HepG2 (cell line): ENCODE measurements around the gene ATP6V1D. TPM values are rescaled to one million over a fixed set of nuclear protein-coding genes. Genes with fewer than 3 reads are reported as not detected.

Source experiments
- ATAC-seq: fragments of 200-7000 bp; cut with Tn5 transposase; 3 replicates; pipeline ENCODE4 v1.9.1; 2020; ENCODE audit warnings: mild to moderate bottlenecking, moderate library complexity
- BruUV-seq: library from RNA; stranded (reverse); fragments of 400-500 nt; replicated peaks from 2 replicates; lab custom pipeline; 2021; lab: Mats Ljungman, UMichigan
- CTCF ChIA-PET: fragments of 300-600 bp; formaldehyde crosslinking; extraction: SDS; loops from one replicate; lab custom pipeline; 2021; ENCODE audit warnings: low total read pairs, inconsistent platforms, low intra/inter-chr PET ratio; lab: Yijun Ruan, JAX
- POLR2A ChIA-PET: fragments of 350-600 bp; sonication (Branson Sonifier 250); formaldehyde crosslinking; loops from one replicate; lab custom pipeline; 2020; ENCODE audit warnings: antibody characterized with exemption, inconsistent platforms; lab: Yijun Ruan, JAX
- DNase-seq: peaks from one replicate; pipeline ENCODE4 v3.0.0-alpha.2; 2015; ENCODE audit warnings: low spot score
- FAIRE-seq: peaks from 3 replicates; lab custom pipeline; 2011; peaks lifted over from hg19 to GRCh38; lab: Jason Lieb, UNC
- H2AFZ ChIP-seq: one replicate; pipeline ENCODE4 v1.6.1; 2011; ENCODE audit warnings: low read length, inconsistent platforms
- H3K27ac ChIP-seq: fragments of 300-600 bp; 3 replicates; pipeline ENCODE4 v1.8.0; 2011; ENCODE audit warnings: mixed run types, mild to moderate bottlenecking, mixed read lengths, low read length, inconsistent platforms; ENCODE audit not compliant: insufficient read depth; ENCODE audit errors: extremely low read length
- H3K27me3 ChIP-seq, 2 experiments: fragments of 200-600 bp in 1 of 2; 2 replicates in 1 of 2; 3 replicates in 1 of 2; pipeline versions ENCODE4 v1.6.0 to v1.8.0; 2011; ENCODE audit warnings: low read length in 2 of 2, mild to moderate bottlenecking in 2 of 2, moderate library complexity in 2 of 2, inconsistent platforms in 1 of 2; ENCODE audit not compliant: insufficient read depth in 2 of 2, control insufficient read depth in 1 of 2
- H3K36me3 ChIP-seq, 2 experiments: fragments of 200-600 bp in 1 of 2; replicated peaks in 1 of 2; 2 replicates in 1 of 2; 3 replicates in 1 of 2; pipeline versions ENCODE4 v1.5.1 to v1.8.0; 2011; ENCODE audit warnings: low read length in 2 of 2, inconsistent platforms in 1 of 2; ENCODE audit not compliant: insufficient read depth in 2 of 2, control insufficient read depth in 1 of 2
- H3K4me1 ChIP-seq: 2 replicates; pipeline ENCODE4 v1.5.1; 2012; ENCODE audit warnings: low read length, inconsistent platforms; ENCODE audit not compliant: insufficient read depth
- H3K4me2 ChIP-seq: 2 replicates; pipeline ENCODE4 v1.6.0; 2011; ENCODE audit warnings: low read depth, low read length, inconsistent platforms
- H3K4me3 ChIP-seq, 3 experiments: fragments of 200-600 bp in 1 of 3; sonication (generic), shearing (Covaris generic) in 1 of 3; replicated peaks in 1 of 3; 2 replicates each; pipeline ENCODE4 v1.5.1; 2011 to 2016; ENCODE audit warnings: low read length in 3 of 3, inconsistent platforms in 2 of 3, low read depth in 2 of 3, mild to moderate bottlenecking in 2 of 3, control low read depth in 1 of 3, mixed read lengths in 1 of 3; ENCODE audit not compliant: insufficient read depth in 1 of 3
- H3K79me2 ChIP-seq: one replicate; pipeline ENCODE4 v1.6.1; 2011; ENCODE audit warnings: low read length, inconsistent platforms; ENCODE audit not compliant: insufficient read depth
- H3K9ac ChIP-seq: 2 replicates; pipeline ENCODE4 v1.6.0; 2011; ENCODE audit warnings: mild to moderate bottlenecking, low read depth, low read length, inconsistent platforms; ENCODE audit not compliant: insufficient read depth
- H3K9me3 ChIP-seq: 2 replicates; pipeline ENCODE4 v1.5.1; 2012; ENCODE audit warnings: mild to moderate bottlenecking, low read length
- H4K20me1 ChIP-seq: 2 replicates; pipeline ENCODE4 v1.6.0; 2011; ENCODE audit warnings: inconsistent platforms, mild to moderate bottlenecking, low read length, moderate library complexity; ENCODE audit not compliant: insufficient read depth
- CC2D1A ChIP-seq: sonication (generic); formaldehyde crosslinking; IDR thresholded peaks from 2 replicates; pipeline ENCODE4 v1.8.1; 2023; ENCODE audit warnings: mild to moderate bottlenecking, missing genetic modification reagents
- CHD2 ChIP-seq: IDR thresholded peaks from 2 replicates; pipeline ENCODE4 v1.6.1; 2011; ENCODE audit warnings: low read depth, low read length, improper control_type of control experiment
- CREB1 ChIP-seq, 2 experiments: fragments of 450-650 bp in 1 of 2; IDR thresholded peaks; 2 replicates each; pipeline ENCODE4 v1.6.1; 2016 to 2017; ENCODE audit warnings: control low read depth in 1 of 2, mild to moderate bottlenecking in 1 of 2, missing compliant biosample characterization in 1 of 2, missing genetic modification characterization in 1 of 2
- FOXA1 ChIP-seq, 2 experiments: fragments of 450-650 bp in 1 of 2; sonication (generic) in 1 of 2; formaldehyde crosslinking in 1 of 2; IDR thresholded peaks; 2 replicates each; pipeline versions ENCODE4 v1.4.0 to v1.6.1; 2016 to 2020; ENCODE audit warnings: missing genetic modification reagents in 1 of 2
- FOXJ3 ChIP-seq: sonication (generic); formaldehyde crosslinking; IDR thresholded peaks from 2 replicates; pipeline ENCODE4 v1.4.0; 2020; ENCODE audit warnings: missing genetic modification reagents, mild to moderate bottlenecking, borderline replicate concordance
- GPN1 ChIP-seq: sonication (generic); formaldehyde crosslinking; IDR thresholded peaks from 2 replicates; pipeline ENCODE4 v1.5.1; 2020; ENCODE audit warnings: missing genetic modification reagents, borderline replicate concordance
- JUND ChIP-seq: sonication (generic); formaldehyde crosslinking; IDR thresholded peaks from 2 replicates; pipeline ENCODE4 v1.8.0; 2022; ENCODE audit warnings: mild to moderate bottlenecking, missing genetic modification reagents
- SALL1 ChIP-seq: sonication (generic); formaldehyde crosslinking; IDR thresholded peaks from 2 replicates; pipeline ENCODE4 v1.8.0; 2022; ENCODE audit warnings: mild to moderate bottlenecking, missing genetic modification reagents
- ZNF264 ChIP-seq: sonication (generic); formaldehyde crosslinking; IDR thresholded peaks from 2 replicates; pipeline ENCODE4 v1.4.0; 2020; ENCODE audit warnings: missing genetic modification reagents
- ZNF326 ChIP-seq: sonication (generic); formaldehyde crosslinking; IDR thresholded peaks from 2 replicates; pipeline ENCODE4 v1.4.0; 2020; ENCODE audit warnings: missing genetic modification reagents, borderline replicate concordance
- ZNF567 ChIP-seq: sonication (generic); formaldehyde crosslinking; IDR thresholded peaks from 2 replicates; pipeline ENCODE4 v1.8.1; 2023; ENCODE audit warnings: mild to moderate bottlenecking, missing genetic modification reagents, borderline replicate concordance
- ZNF713 ChIP-seq: sonication (generic); formaldehyde crosslinking; IDR thresholded peaks from 2 replicates; pipeline ENCODE4 v1.4.0; 2020; ENCODE audit warnings: mild to moderate bottlenecking, missing genetic modification reagents
- ZNF761 ChIP-seq: sonication (generic); formaldehyde crosslinking; conservative IDR thresholded peaks from 2 replicates; pipeline ENCODE4 v1.4.0; 2020; ENCODE audit warnings: mild to moderate bottlenecking, missing genetic modification reagents
- ZNF776 ChIP-seq: sonication (generic); formaldehyde crosslinking; IDR thresholded peaks from 2 replicates; pipeline ENCODE4 v1.4.0; 2020; ENCODE audit warnings: mild to moderate bottlenecking, missing genetic modification reagents
- WGBS: methylation state at CpG from one replicate; pipeline ENCODE4 v1.1.6; 2017; ENCODE audit warnings: low lambda C conversion rate; 5-methylcytosine and 5-hydroxymethylcytosine counted together
- in situ Hi-C: cut with HindIII; loops from 2 replicates; pipeline ENCODE4 v1.10.0; 2017; ENCODE audit warnings: low pct_unique_long_range_greater_than_20kb; ENCODE audit not compliant: extremely low pct_ligation_motif_present
- intact Hi-C: fragments of 100-400 bp; cut with micrococcal nuclease; formaldehyde crosslinking; loops from one replicate; pipeline ENCODE4 v1.10.0; 2022; ENCODE audit not compliant: unreplicated experiment
- polyA plus RNA-seq, 8 experiments: library from polyadenylated mRNA; depleted of rRNA in 3 of 8; stranded (reverse) in 7 of 8; unstranded in 1 of 8; fragments of >200 nt; fragmentation: Illumina TruSeq in 4 of 8; extraction: Trizol in 4 of 8; gene quantifications; 2 replicates each; pipeline versions ENCODE4 v1.2.1 to v1.2.3, GENCODE V29; 2011 to 2016; ENCODE audit warnings: low read depth in 4 of 8, missing spikeins in 1 of 8, mixed read lengths in 1 of 8; ENCODE audit not compliant: insufficient read depth in 1 of 8
- total RNA-seq, 5 experiments: library from RNA; depleted of rRNA; stranded (reverse); fragments of >200 nt; fragmentation: Illumina TruSeq; extraction: Trizol; gene quantifications; 2 replicates each; pipeline ENCODE4 v1.2.3, GENCODE V29; 2016; ENCODE audit warnings: low read depth in 1 of 5
- TF ChIP-seq, protein P1 (sequence below): sonication (generic); formaldehyde crosslinking; IDR thresholded peaks from 2 replicates; pipeline ENCODE4 v1.5.1; 2020; ENCODE audit warnings: missing genetic modification reagents, mild to moderate bottlenecking, borderline replicate concordance
- TF ChIP-seq, protein P2 (sequence below): sonication (generic); formaldehyde crosslinking; IDR thresholded peaks from 2 replicates; pipeline ENCODE4 v1.4.0; 2020; ENCODE audit warnings: missing genetic modification reagents
- TF ChIP-seq, protein P3 (sequence below): sonication (generic); formaldehyde crosslinking; IDR thresholded peaks from 2 replicates; pipeline ENCODE4 v1.4.0; 2020; ENCODE audit warnings: missing genetic modification reagents, low read depth, mild to moderate bottlenecking, borderline replicate concordance

Gene ATP6V1D
- total and polyA plus RNA-seq, 2 of the 13 experiments (the other 11 are each of a cell fraction or from before 2014, with no cell fraction given), result 16.8 to 53.9 TPM

DNA sequence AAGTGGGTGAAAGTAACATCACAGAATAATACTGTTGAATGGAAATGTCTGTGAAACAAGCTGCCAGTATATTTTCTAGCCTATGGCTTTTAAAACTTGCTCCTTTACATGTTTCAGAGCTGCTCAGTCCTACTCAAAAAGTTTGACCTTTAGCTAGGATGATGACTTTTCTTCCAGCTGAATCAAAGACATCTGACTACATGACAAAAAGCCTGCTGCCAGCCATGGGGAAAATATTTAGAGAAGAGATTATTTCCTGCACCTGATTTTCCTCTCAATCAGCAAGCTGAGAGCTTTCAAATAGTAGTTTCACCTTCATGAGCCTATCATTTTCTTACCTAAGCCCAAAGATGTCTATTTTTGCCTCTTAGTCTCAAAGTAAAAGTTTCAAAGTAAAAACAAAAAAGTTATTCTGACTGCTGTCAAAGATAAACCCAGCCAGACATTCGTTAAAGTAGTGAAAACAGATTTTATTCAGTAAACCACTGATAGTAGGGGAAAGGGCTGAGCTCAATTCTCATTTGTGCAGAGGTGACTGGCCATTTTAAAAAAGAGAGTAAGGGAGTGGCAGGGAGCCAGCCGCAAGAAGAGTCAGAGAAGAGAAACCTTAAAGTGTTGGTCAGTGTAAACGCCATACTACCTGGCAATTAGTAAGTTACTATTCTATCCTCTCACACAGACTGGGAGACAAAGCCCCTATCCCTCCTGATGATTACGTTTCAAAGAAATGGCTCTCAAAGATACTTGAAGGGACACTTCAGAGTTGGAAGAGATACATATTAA is 2.2 kb downstream of the ATP6V1D start:
- FAIRE-seq (no peak), ATAC-seq (no peak), DNase-seq (no peak)
- intact Hi-C loops (no loop called here), in situ Hi-C loops (no loop called here)
- H3K4me1 ChIP-seq, result peaks cover 35% of the 10 kb centered on the region
- no TSS peak for BruUV-seq
- H3K4me2 ChIP-seq, result no peak overlapping the region
- POLR2A ChIA-PET, result no interaction called here
- peaks cover 40% of the 10 kb centered on the region for H3K79me2 ChIP-seq
- H4K20me1 ChIP-seq, result peaks cover 9% of the 10 kb centered on the region; the same call in 1 of the 2 replicates
- H3K27me3 ChIP-seq, result no peaks in the 10 kb centered on the region; a peak in 1 of 5 replicates
- H3K27ac ChIP-seq, result no peak overlapping the region
- H3K36me3 ChIP-seq, result no peaks in the 10 kb centered on the region; a peak in 1 of 5 replicates
- no peak for TF ChIP-seq JUND (CRISPR knock-in tag)
- TF ChIP-seq, protein P1, sequence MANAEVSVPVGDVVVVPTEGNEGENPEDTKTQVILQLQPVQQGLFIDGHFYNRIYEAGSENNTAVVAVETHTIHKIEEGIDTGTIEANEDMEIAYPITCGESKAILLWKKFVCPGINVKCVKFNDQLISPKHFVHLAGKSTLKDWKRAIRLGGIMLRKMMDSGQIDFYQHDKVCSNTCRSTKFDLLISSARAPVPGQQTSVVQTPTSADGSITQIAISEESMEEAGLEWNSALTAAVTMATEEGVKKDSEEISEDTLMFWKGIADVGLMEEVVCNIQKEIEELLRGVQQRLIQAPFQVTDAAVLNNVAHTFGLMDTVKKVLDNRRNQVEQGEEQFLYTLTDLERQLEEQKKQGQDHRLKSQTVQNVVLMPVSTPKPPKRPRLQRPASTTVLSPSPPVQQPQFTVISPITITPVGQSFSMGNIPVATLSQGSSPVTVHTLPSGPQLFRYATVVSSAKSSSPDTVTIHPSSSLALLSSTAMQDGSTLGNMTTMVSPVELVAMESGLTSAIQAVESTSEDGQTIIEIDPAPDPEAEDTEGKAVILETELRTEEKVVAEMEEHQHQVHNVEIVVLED (CRISPR knock-in tag), result no peak
- TF ChIP-seq FOXJ3, result no peak
- TF ChIP-seq ZNF264, result no peak
- TF ChIP-seq FOXA1 (IDR thresholded peaks at IDR 0.05), result no peak
- no peak for TF ChIP-seq FOXA1 (CRISPR knock-in tag; IDR thresholded peaks at IDR 0.05)
- TF ChIP-seq ZNF567, result no peak
- no peak for TF ChIP-seq ZNF776 (CRISPR knock-in tag)
- TF ChIP-seq, protein P2, sequence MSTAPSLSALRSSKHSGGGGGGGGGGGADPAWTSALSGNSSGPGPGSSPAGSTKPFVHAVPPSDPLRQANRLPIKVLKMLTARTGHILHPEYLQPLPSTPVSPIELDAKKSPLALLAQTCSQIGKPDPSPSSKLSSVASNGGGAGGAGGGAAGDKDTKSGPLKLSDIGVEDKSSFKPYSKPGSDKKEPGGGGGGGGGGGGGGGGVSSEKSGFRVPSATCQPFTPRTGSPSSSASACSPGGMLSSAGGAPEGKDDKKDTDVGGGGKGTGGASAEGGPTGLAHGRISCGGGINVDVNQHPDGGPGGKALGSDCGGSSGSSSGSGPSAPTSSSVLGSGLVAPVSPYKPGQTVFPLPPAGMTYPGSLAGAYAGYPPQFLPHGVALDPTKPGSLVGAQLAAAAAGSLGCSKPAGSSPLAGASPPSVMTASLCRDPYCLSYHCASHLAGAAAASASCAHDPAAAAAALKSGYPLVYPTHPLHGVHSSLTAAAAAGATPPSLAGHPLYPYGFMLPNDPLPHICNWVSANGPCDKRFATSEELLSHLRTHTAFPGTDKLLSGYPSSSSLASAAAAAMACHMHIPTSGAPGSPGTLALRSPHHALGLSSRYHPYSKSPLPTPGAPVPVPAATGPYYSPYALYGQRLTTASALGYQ, result no peak
- TF ChIP-seq ZNF761 (CRISPR knock-in tag), result no peak
- no peak for TF ChIP-seq CHD2
- TF ChIP-seq CREB1 (IDR thresholded peaks at IDR 0.05), result no peak
- TF ChIP-seq CREB1 (CRISPR knock-in tag; IDR thresholded peaks at IDR 0.05), result no peak
- TF ChIP-seq, protein P3, sequence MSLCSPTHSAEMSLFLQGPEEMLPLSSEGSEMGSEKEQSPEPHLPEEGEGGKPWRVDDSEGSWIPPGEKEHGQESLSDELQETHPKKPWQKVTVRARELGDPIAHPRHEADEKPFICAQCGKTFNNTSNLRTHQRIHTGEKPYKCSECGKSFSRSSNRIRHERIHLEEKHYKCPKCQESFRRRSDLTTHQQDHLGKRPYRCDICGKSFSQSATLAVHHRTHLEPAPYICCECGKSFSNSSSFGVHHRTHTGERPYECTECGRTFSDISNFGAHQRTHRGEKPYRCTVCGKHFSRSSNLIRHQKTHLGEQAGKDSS (CRISPR knock-in tag), result no peak
- no peak for TF ChIP-seq GPN1 (CRISPR knock-in tag)
- no peak for TF ChIP-seq CC2D1A
- no peak for TF ChIP-seq SALL1 (CRISPR knock-in tag)
- no peak for TF ChIP-seq ZNF713 (CRISPR knock-in tag)
- TF ChIP-seq ZNF326 (CRISPR knock-in tag), result no peak
- no peak overlapping the region for H3K9ac ChIP-seq
- WGBS, result 86% methylated on average over 4 of the region's 4 CpGs
- no peak overlapping the region for H3K4me3 ChIP-seq
- no peak overlapping the region for H2AFZ ChIP-seq
- no peaks in the 10 kb centered on the region for H3K9me3 ChIP-seq
- CTCF ChIA-PET, result no interaction called here
